Esophagus muscularis mucosa (tissue), 4 donors: ENCODE data around the gene ERGIC1.

Experiments
- CTCF ChIP-seq, 3 experiments: fragments of 200-600 bp in 2 of 3; fragments of 450-650 bp in 1 of 3; sonication (generic) in 2 of 3; IDR thresholded peaks; one replicate each; pipeline ENCODE4 v1.5.1; 2017 to 2019; ENCODE audit warnings: antibody characterized with exemption in 3 of 3, mild to moderate bottlenecking in 2 of 3, moderate library complexity in 1 of 3
- EP300 ChIP-seq: sonication (generic); formaldehyde crosslinking; IDR thresholded peaks from one replicate; pipeline ENCODE4 v1.6.1; 2017; ENCODE audit warnings: antibody characterized with exemption
- POLR2A ChIP-seq: fragments of 450-650 bp; IDR thresholded peaks from one replicate; pipeline ENCODE4 v1.6.1; 2017; ENCODE audit warnings: antibody characterized with exemption, moderate library complexity, mild to moderate bottlenecking, low read depth
- POLR2AphosphoS5 ChIP-seq, 2 donors: sonication (generic); formaldehyde crosslinking; IDR thresholded peaks; one replicate each; pipeline ENCODE4 v1.6.1; 2017; ENCODE audit warnings: antibody characterized with exemption in 2 of 2

DNA sequence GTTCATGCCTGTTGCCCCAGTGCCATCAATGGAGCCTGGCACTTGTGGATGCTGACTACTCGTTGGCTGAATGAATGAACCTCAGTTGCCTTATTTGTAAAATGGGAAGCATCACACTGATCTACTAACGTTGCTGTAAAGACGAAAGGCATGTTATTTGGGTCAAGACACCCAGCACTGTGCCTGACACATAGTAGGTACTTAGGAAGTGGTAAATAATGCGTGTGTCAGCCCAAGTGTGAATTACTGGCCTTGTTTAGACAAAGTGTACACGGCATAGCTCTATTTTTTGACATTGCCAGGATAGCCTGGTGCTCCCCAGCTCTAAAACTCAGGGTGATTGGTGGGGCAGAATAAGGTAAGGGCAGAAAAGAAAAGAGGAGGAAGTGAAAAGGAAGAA lies 27.4 kb downstream of the ERGIC1 start:
- TF ChIP-seq POLR2A: no peak
- TF ChIP-seq CTCF (IDR thresholded peaks at IDR 0.05): no peak
- no peak for TF ChIP-seq POLR2AphosphoS5 (IDR thresholded peaks at IDR 0.05)
- TF ChIP-seq EP300: no peak
